Thyroid gland (tissue), 4 donors: ENCODE results near the gene DES. TPM values are rescaled to one million over a fixed set of nuclear protein-coding genes. Genes with fewer than 3 reads are reported as not detected.

ENCODE experiments used
- DNase-seq, 2 donors: peaks; one replicate each; pipeline ENCODE4 v3.0.0-alpha.2; 2019
- H3K27ac ChIP-seq, 3 donors: fragments of 200-600 bp; sonication (generic); 1 replicate in 2 of 3; 2 replicates in 1 of 3; pipeline ENCODE4 v1.5.1; 2016 to 2019; ENCODE audit warnings: mild to moderate bottlenecking in 1 of 3, moderate library complexity in 1 of 3
- H3K27me3 ChIP-seq: fragments of 200-600 bp; sonication (generic); one replicate; pipeline ENCODE4 v1.5.1; 2019
- H3K36me3 ChIP-seq, 2 donors: fragments of 200-600 bp; sonication (generic); one replicate each; pipeline ENCODE4 v1.5.1; 2016 to 2019
- H3K4me1 ChIP-seq, 2 donors: fragments of 200-600 bp; sonication (generic); one replicate each; pipeline ENCODE4 v1.5.1; 2017 to 2019
- H3K4me3 ChIP-seq, 3 donors: fragments of 200-600 bp; sonication (generic); replicated peaks in 1 of 3; 1 replicate in 2 of 3; 2 replicates in 1 of 3; pipeline ENCODE4 v1.5.1; 2016; ENCODE audit warnings: mild to moderate bottlenecking in 1 of 3
- H3K9me3 ChIP-seq: fragments of 200-600 bp; sonication (generic); one replicate; pipeline ENCODE4 v1.5.1; 2017
- CTCF ChIP-seq, 6 experiments: fragments of 200-600 bp in 3 of 6; fragments of 450-650 bp in 3 of 6; sonication (generic) in 3 of 6; IDR thresholded peaks; one replicate each; pipeline ENCODE4 v1.5.1; 2016 to 2019; ENCODE audit warnings: antibody characterized with exemption in 6 of 6, mild to moderate bottlenecking in 2 of 6, inconsistent platforms in 1 of 6, moderate library complexity in 1 of 6
- POLR2A ChIP-seq, 2 donors: fragments of 450-650 bp; IDR thresholded peaks; one replicate each; pipeline ENCODE4 v1.6.1; 2017; ENCODE audit warnings: antibody characterized with exemption in 2 of 2, mild to moderate bottlenecking in 2 of 2, moderate library complexity in 1 of 2
- WGBS, 2 donors: methylation state at CpG; one replicate each; pipeline ENCODE4 v1.1.5; 2017; 5-methylcytosine and 5-hydroxymethylcytosine counted together
- intact Hi-C: fragments of 100-400 bp; cut with DNase I; formaldehyde crosslinking; loops from one replicate; pipeline ENCODE4 v1.15.1; 2023
- total RNA-seq, 4 donors: library from RNA; depleted of rRNA; stranded (reverse); fragments of >200 nt; gene quantifications; one replicate each; pipeline ENCODE4 v1.2.3, GENCODE V29; 2016

Gene DES
- total RNA-seq, 4 donors from 2014 or later = 26.7 to 54.4 (median 28.7) TPM

- intact Hi-C loops = no loop called here
- H3K27ac ChIP-seq = no peak overlapping the region
Observed at GRCh38 chr2:219439506-219439905, 21.3 kb downstream of the DES start.

GRCh38 chr2:219440388-219441256, 22.4 kb downstream of the DES start:
- Histone ChIP-seq H3K36me3 (no peaks in the 10 kb centered on the region), H3K27ac (no peak overlapping the region), H3K9me3 (no peaks in the 10 kb centered on the region), H3K27me3 (peaks cover 7% of the 10 kb centered on the region), H3K4me3 (no peak overlapping the region), H3K4me1 (peaks cover 10 to 11% of the 10 kb centered on the region in 2 donors)
- TF ChIP-seq CTCF (IDR thresholded peaks at IDR 0.05) = no peak
- TF ChIP-seq POLR2A (IDR thresholded peaks at IDR 0.05) = no peak
- no peak for DNase-seq
- intact Hi-C loops = no loop called here
- 90 to 91% methylated on average over 6 of the region's 6 CpGs for WGBS, 2 donors

More at GRCh38 chr2:219439506-219439905, 21.3 kb downstream of the DES start:
- H3K9me3 ChIP-seq = no peaks in the 10 kb centered on the region
- H3K36me3 ChIP-seq = no peaks in the 10 kb centered on the region
- H3K27me3 ChIP-seq = peaks cover 18% of the 10 kb centered on the region
- peaks cover 10 to 20% of the 10 kb centered on the region in 2 donors for H3K4me1 ChIP-seq
- TF ChIP-seq CTCF (IDR thresholded peaks at IDR 0.05) = no peak
- TF ChIP-seq POLR2A (IDR thresholded peaks at IDR 0.05) = no peak
- 68 to 75% methylated on average over 6 of the region's 6 CpGs for WGBS, 2 donors
- no peak overlapping the region for H3K4me3 ChIP-seq
- DNase-seq = no peak

- WGBS, 2 donors = 0 to 2% methylated on average over 5 to 11 of the region's 78 CpGs
- peaks cover 10 to 11% of the 10 kb centered on the region in 2 donors for H3K4me1 ChIP-seq
- no peaks in the 10 kb centered on the region for H3K36me3 ChIP-seq
- intact Hi-C loops = no loop called here
- H3K27me3 ChIP-seq = no peaks in the 10 kb centered on the region
- H3K27ac ChIP-seq = no peak overlapping the region
- DNase-seq = peak; percentile 48 to 51
- H3K9me3 ChIP-seq = no peaks in the 10 kb centered on the region
- H3K4me3 ChIP-seq = peak overlapping the region in 1 of 3 donors; percentile 52
- TF ChIP-seq CTCF (IDR thresholded peaks at IDR 0.05) (no peak), POLR2A (IDR thresholded peaks at IDR 0.05) (no peak)
Observed at GRCh38 chr2:219441451-219442255, 23.5 kb downstream of the DES start.

GRCh38 chr2:219442256-219443015, 24.3 kb downstream of the DES start:
- peaks cover 10 to 11% of the 10 kb centered on the region in 2 donors for H3K4me1 ChIP-seq
- WGBS, 2 donors = 10 to 16% methylated on average over 21 to 26 of the region's 35 CpGs

More at GRCh38 chr2:219442256-219443015, 24.3 kb downstream of the DES start:
- TF ChIP-seq POLR2A (IDR thresholded peaks at IDR 0.05) = no peak
- TF ChIP-seq CTCF (IDR thresholded peaks at IDR 0.05) = no peak
- H3K27ac ChIP-seq = no peak overlapping the region
- H3K4me3 ChIP-seq = peak overlapping the region in 1 of 3 donors; percentile 52
- DNase-seq = no peak
- no peaks in the 10 kb centered on the region for H3K36me3 ChIP-seq
- no peaks in the 10 kb centered on the region for H3K9me3 ChIP-seq
- no peaks in the 10 kb centered on the region for H3K27me3 ChIP-seq
- intact Hi-C loops = no loop called here
